AG09309 (cell line): Measurements from ENCODE around the gene CACNB3.

ENCODE experiments used
- DNase-seq: peaks from one replicate; pipeline ENCODE4 v3.0.0-alpha.2; 2010; ENCODE audit warnings: low read depth
- H3K4me3 ChIP-seq: 2 replicates; pipeline ENCODE4 v1.5.1; 2011; ENCODE audit warnings: mild to moderate bottlenecking, low read depth, low read length, moderate library complexity; ENCODE audit not compliant: control insufficient read depth
- CTCF ChIP-seq: IDR thresholded peaks from 2 replicates; pipeline ENCODE4 v1.5.1; 2011; ENCODE audit warnings: mild to moderate bottlenecking, low read depth, low read length, inconsistent platforms; ENCODE audit not compliant: insufficient read depth, control insufficient read depth; ENCODE audit errors: missing control alignments

The CACNB3 gene

DNA sequence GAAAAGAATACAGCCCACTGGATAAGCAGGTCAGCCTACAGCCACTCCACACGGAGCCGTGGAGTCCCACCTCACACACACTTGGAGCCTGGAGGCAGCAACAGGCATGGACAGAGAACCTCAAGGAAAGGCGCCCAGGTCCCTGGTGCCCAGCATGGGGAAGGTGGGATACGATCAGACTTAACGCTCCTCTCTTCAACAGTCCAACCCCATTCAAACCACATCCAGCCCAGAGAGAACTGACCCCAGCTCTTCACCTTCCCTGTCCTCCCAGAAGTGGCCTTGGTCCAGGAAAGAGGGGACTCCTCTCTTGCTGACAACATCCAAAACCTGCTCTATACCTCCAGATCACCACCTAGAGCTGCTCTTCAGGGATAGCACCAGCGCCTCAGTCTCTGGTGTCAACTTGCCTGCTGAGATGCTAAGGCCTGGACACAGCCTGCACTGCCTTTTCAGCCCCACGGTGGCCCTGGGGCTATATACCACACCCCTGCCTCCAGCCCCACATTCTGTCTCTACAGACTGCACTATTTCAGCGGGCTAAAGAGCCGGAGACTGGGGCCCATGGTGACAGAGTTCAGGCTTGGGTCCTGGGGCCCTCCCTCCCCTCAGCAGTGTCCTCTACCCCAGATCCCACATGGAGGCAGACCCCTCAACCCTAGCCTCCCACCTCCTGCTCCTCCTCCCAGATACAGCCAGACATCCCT lies 36.4 kb upstream of the CACNB3 start:
- DNase-seq, result no peak
- no peak for TF ChIP-seq CTCF
- H3K4me3 ChIP-seq, result no peak overlapping the region

GRCh38 chr12:48782457-48783395 lies 35.6 kb upstream of the CACNB3 start:
- no peak overlapping the region for H3K4me3 ChIP-seq
- TF ChIP-seq CTCF, result no peak
- DNase-seq, result no peak

GRCh38 chr12:48783432-48783831 lies 34.9 kb upstream of the CACNB3 start:
- no peak for TF ChIP-seq CTCF
- no peak for DNase-seq
- H3K4me3 ChIP-seq, result no peak overlapping the region

DNA sequence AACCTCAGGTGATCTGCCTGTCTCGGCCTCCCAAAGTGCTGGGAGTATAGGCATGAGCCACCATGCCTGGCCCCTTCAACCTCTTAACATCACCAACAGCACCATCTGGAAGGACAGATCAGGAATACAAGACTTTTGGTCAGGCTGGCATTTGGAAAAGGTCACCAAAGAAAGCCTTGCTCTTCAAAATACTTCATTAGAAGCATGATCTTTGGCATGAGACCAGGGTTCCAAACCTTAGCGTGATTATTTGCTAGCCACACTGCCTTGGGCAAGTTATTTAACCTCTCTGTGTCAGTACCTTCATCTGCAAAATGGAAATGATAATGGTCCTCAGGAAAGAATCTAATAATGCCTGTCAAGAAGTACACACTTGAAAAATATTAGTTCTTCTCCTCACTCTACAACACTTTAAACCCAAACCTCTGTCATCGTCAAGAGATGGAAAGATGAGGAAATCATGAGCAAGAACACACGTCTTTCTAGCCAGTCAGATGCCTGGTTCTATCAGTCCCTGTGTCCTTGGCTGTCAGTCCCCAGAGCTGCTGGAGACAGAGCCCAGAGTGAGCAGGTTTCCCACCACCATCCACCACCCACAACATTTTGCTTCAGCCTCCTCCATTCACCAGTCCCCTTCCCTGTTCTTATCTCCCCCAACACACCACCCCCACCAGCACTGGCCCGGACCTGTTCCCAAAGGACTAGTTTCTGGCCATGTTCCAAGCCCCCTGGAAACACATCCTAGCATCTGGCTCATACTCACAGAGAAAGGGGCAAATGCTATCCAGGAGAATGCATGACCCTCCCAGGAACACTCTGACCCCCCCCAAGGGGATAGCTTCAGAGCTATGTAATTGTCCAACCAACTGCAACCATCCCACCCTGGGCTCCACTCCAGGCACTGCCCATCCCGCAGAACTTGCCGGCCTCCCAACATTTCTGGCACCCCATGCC lies 31.4 kb upstream of the CACNB3 start:
- TF ChIP-seq CTCF, result no peak
- no peak for DNase-seq
- peak overlapping the region; percentile 87 for H3K4me3 ChIP-seq

GRCh38 chr12:48787791-48788523 lies 30.3 kb upstream of the CACNB3 start:
- no peak for TF ChIP-seq CTCF
- H3K4me3 ChIP-seq, result peak overlapping the region; percentile 87
- no peak for DNase-seq
